Progenitor cell of endocrine pancreas (in vitro differentiated cells): ENCODE results near the gene PRPS2. TPM values are rescaled to one million over a fixed set of nuclear protein-coding genes. Genes with fewer than 3 reads are reported as not detected.

Source experiments
- DNase-seq: peaks from one replicate; pipeline ENCODE4 v3.0.0; 2021; ENCODE audit warnings: low spot score; ENCODE audit not compliant: unreplicated experiment
- H3K27ac Mint-ChIP-seq: 2 replicates; pipeline ENCODE4 v1.8.0; 2021; ENCODE audit warnings: mild to moderate bottlenecking, moderate library complexity, mixed read lengths
- H3K27me3 Mint-ChIP-seq: 2 replicates; pipeline ENCODE4 v1.8.0; 2021; ENCODE audit warnings: mixed read lengths
- H3K36me3 Mint-ChIP-seq: 2 replicates; pipeline ENCODE4 v1.8.0; 2022; ENCODE audit warnings: mixed read lengths; ENCODE audit not compliant: insufficient read depth
- H3K4me1 Mint-ChIP-seq: 2 replicates; pipeline ENCODE4 v1.8.0; 2021; ENCODE audit warnings: low read depth, mixed read lengths
- H3K4me3 Mint-ChIP-seq: 2 replicates; pipeline ENCODE4 v1.8.0; 2021; ENCODE audit warnings: low read depth, mild to moderate bottlenecking, moderate library complexity, mixed read lengths
- H3K9me3 Mint-ChIP-seq: 2 replicates; pipeline ENCODE4 v1.8.0; 2021; ENCODE audit warnings: low read depth, mixed read lengths
- total RNA-seq: library from RNA; stranded (reverse); gene quantifications from 2 replicates; pipeline ENCODE4 v1.2.1, GENCODE V29; 2021
- TF ChIP-seq, protein P1 (sequence below): fragments of 200-600 bp; sonication (generic); IDR thresholded peaks from one replicate; pipeline ENCODE4 v1.5.0; 2021; ENCODE audit warnings: antibody characterized with exemption, mild to moderate bottlenecking; ENCODE audit not compliant: unreplicated experiment

Gene PRPS2
- total RNA-seq, 1 donor from 2014 or later: 18.6 TPM

DNA sequence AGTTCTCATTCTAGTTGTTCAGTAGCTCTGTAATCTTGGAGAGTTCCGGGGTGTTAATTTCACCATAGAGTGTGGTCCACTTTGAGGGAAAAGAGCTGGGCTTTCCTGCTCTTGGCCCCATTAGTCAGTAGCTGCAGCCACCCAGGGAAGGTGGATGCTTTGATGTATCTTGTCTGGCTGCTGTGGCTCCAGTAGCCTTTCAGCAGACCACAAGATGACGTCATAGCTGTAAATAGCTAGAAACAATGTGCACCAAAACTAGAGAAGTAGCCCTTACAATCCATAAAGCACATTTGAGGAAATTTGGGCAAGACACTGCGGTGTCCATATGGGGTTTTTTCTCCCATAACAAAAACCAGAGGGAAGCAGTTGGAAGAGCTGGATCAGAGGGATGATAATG lies 32.9 kb upstream of the PRPS2 start:
- Mint-ChIP-seq H3K9me3 (peaks cover 24% of the 10 kb centered on the region), H3K36me3 (no peaks in the 10 kb centered on the region), H3K27ac (no peak overlapping the region), H3K4me3 (no peak overlapping the region), H3K27me3 (no peaks in the 10 kb centered on the region), H3K4me1 (no peaks in the 10 kb centered on the region)
- no peak for DNase-seq
- TF ChIP-seq, protein P1, sequence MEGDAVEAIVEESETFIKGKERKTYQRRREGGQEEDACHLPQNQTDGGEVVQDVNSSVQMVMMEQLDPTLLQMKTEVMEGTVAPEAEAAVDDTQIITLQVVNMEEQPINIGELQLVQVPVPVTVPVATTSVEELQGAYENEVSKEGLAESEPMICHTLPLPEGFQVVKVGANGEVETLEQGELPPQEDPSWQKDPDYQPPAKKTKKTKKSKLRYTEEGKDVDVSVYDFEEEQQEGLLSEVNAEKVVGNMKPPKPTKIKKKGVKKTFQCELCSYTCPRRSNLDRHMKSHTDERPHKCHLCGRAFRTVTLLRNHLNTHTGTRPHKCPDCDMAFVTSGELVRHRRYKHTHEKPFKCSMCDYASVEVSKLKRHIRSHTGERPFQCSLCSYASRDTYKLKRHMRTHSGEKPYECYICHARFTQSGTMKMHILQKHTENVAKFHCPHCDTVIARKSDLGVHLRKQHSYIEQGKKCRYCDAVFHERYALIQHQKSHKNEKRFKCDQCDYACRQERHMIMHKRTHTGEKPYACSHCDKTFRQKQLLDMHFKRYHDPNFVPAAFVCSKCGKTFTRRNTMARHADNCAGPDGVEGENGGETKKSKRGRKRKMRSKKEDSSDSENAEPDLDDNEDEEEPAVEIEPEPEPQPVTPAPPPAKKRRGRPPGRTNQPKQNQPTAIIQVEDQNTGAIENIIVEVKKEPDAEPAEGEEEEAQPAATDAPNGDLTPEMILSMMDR: no peak

- no peak overlapping the region for H3K4me3 Mint-ChIP-seq
- peaks cover 12% of the 10 kb centered on the region for H3K27me3 Mint-ChIP-seq
- no peaks in the 10 kb centered on the region for H3K4me1 Mint-ChIP-seq
- H3K9me3 Mint-ChIP-seq: peaks cover 40% of the 10 kb centered on the region
- DNase-seq: no peak
- TF ChIP-seq, protein P1: no peak
- no peaks in the 10 kb centered on the region for H3K36me3 Mint-ChIP-seq
- no peak overlapping the region for H3K27ac Mint-ChIP-seq
Measured at GRCh38 chrX:12767856-12768255, 23.4 kb upstream of the PRPS2 start.

GRCh38 chrX:12768491-12768890 lies 22.7 kb upstream of the PRPS2 start:
- TF ChIP-seq, protein P1: no peak
- DNase-seq: no peak
- Mint-ChIP-seq H3K27me3 (peaks cover 12% of the 10 kb centered on the region), H3K27ac (no peak overlapping the region), H3K4me3 (no peak overlapping the region), H3K36me3 (no peaks in the 10 kb centered on the region), H3K4me1 (no peaks in the 10 kb centered on the region), H3K9me3 (peaks cover 39% of the 10 kb centered on the region)

- TF ChIP-seq, protein P1: peak; percentile 60
- Mint-ChIP-seq H3K27me3 (peaks cover 12% of the 10 kb centered on the region), H3K4me3 (no peak overlapping the region), H3K27ac (no peak overlapping the region), H3K9me3 (peaks cover 24% of the 10 kb centered on the region), H3K4me1 (no peaks in the 10 kb centered on the region), H3K36me3 (no peaks in the 10 kb centered on the region)
- no peak for DNase-seq
Measured at GRCh38 chrX:12770440-12770839, 20.8 kb upstream of the PRPS2 start.

DNA sequence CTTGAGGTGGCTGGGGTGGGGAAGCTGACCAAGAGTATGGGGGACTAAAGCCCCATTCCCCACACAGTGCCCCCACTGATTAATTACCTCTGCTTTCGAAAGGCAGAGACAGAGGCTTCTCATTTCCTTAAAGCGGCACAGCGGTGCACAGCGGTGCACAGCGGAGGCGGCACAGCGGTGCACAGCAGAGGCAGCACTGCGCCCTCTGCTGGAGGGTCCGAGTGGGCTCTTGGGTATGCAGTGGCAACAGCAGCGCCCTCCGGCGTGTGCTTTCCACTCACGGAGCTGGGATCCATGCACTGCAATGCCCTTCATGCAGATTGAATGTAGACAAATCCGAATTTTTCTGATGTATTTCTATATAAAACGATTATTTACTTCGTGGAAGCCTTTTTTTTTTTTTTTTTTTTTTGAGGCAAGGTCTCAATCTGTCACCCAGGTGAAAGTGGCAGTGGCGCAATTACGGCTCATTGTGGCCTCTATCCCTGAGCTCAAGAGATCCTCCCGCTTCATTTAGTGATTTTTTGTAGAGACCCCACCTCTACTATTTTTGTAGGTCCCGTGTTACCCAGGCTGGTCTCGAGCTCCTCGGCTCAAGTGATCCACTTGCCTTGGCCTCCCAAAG lies 19.7 kb upstream of the PRPS2 start:
- TF ChIP-seq, protein P1: peak; percentile 70
- H3K4me1 Mint-ChIP-seq: no peaks in the 10 kb centered on the region
- H3K36me3 Mint-ChIP-seq: peaks cover 2% of the 10 kb centered on the region
- H3K9me3 Mint-ChIP-seq: peaks cover 20% of the 10 kb centered on the region
- DNase-seq: peak; percentile 15
- H3K27ac Mint-ChIP-seq: no peak overlapping the region
- no peak overlapping the region for H3K4me3 Mint-ChIP-seq
- H3K27me3 Mint-ChIP-seq: peaks cover 12% of the 10 kb centered on the region
